Stimulated activated CD8-positive, alpha-beta memory T cell treated with anti-CD3 and anti-CD28 coated beads, Interleukin-4, amount 100 ng/mL, for 24 hours (primary cell): ENCODE data around the gene BEAN1.
A peak's percentile ranks its signal among the peaks of the same experiment; 100 is the strongest.

Experiments
- DNase-seq: peaks from one replicate; pipeline ENCODE4 v3.0.0-alpha.2; 2020; ENCODE audit warnings: low read depth

BEAN1 gene

GRCh38 chr16:66521951-66522771 is 95.1 kb downstream of the BEAN1 start:
- DNase-seq, result peak; percentile 90

- no peak for DNase-seq
Observed at GRCh38 chr16:66522816-66523590, 95.9 kb downstream of the BEAN1 start.

GRCh38 chr16:66523861-66524354 is 96.8 kb downstream of the BEAN1 start:
- DNase-seq, result no peak

- no peak for DNase-seq
Observed at GRCh38 chr16:66524601-66525164, 97.6 kb downstream of the BEAN1 start.

- no peak for DNase-seq
Observed at GRCh38 chr16:66525396-66526180, 98.5 kb downstream of the BEAN1 start.

- no peak for DNase-seq
Observed at GRCh38 chr16:66528294-66528693, 101.2 kb downstream of the BEAN1 start.

- DNase-seq, result no peak
Observed at GRCh38 chr16:66529475-66529874, 102.4 kb downstream of the BEAN1 start.
